IMR-90 (cell line): ENCODE measurements around the gene ETHE1. TPM values are rescaled to one million over a fixed set of nuclear protein-coding genes. Genes with fewer than 3 reads are reported as not detected.

Source experiments
- ATAC-seq: fragments of 200-7000 bp; cut with Tn5 transposase; 2 replicates; pipeline ENCODE4 v1.9.1; 2020; ENCODE audit warnings: low read depth, mild to moderate bottlenecking, moderate library complexity
- BruUV-seq: library from RNA; stranded (reverse); fragments of 400-500 nt; replicated peaks from 2 replicates; lab custom pipeline; 2021; lab: Mats Ljungman, UMichigan
- CTCF ChIA-PET: fragments of 300-600 bp; formaldehyde crosslinking; extraction: SDS; loops from one replicate; lab custom pipeline; 2021; ENCODE audit warnings: antibody characterized with exemption; lab: Yijun Ruan, JAX
- POLR2A ChIA-PET: fragments of 300-600 bp; sonication (Branson Sonifier 250); formaldehyde crosslinking; loops from one replicate; lab custom pipeline; 2022; ENCODE audit warnings: antibody characterized with exemption; ENCODE audit not compliant: unreplicated experiment; lab: Charles Lee
- DNase-seq: peaks from one replicate; pipeline ENCODE4 v3.0.0; 2013
- H2AFZ ChIP-seq: replicated peaks from 2 replicates; pipeline ENCODE3; 2013; ENCODE audit warnings: low read length, mild to moderate bottlenecking; ENCODE audit not compliant: poor library complexity
- H2AK5ac ChIP-seq: 2 replicates; pipeline ENCODE4 v1.6.1; 2013; ENCODE audit warnings: low read depth, low read length, inconsistent platforms
- H2AK9ac ChIP-seq: replicated peaks from 2 replicates; pipeline ENCODE3; 2013; ENCODE audit warnings: mild to moderate bottlenecking, low read depth, low read length, moderate library complexity; ENCODE audit not compliant: poor library complexity
- H2BK120ac ChIP-seq: 2 replicates; pipeline ENCODE4 v1.6.1; 2013; ENCODE audit warnings: low read depth, low read length, inconsistent platforms
- H2BK15ac ChIP-seq: 3 replicates; pipeline ENCODE4 v1.6.1; 2013; ENCODE audit warnings: low read depth, low read length, inconsistent platforms
- H2BK20ac ChIP-seq: 2 replicates; pipeline ENCODE4 v1.6.1; 2013; ENCODE audit warnings: low read depth, mild to moderate bottlenecking, inconsistent platforms, low read length, moderate library complexity
- H2BK5ac ChIP-seq: 2 replicates; pipeline ENCODE4 v1.6.1; 2013; ENCODE audit warnings: mild to moderate bottlenecking, low read depth, low read length, inconsistent platforms; ENCODE audit not compliant: poor library complexity, severe bottlenecking
- H3K14ac ChIP-seq: replicated peaks from 2 replicates; pipeline ENCODE4 v1.6.1; 2013; ENCODE audit warnings: low read depth, low read length, inconsistent platforms
- H3K18ac ChIP-seq: 2 replicates; pipeline ENCODE4 v1.6.1; 2013; ENCODE audit warnings: low read depth, low read length, control low read depth
- H3K23ac ChIP-seq: 2 replicates; pipeline ENCODE4 v1.6.1; 2013; ENCODE audit warnings: low read depth, low read length, inconsistent platforms
- H3K27ac ChIP-seq: 2 replicates; pipeline ENCODE4 v1.5.1; 2013; ENCODE audit warnings: mild to moderate bottlenecking, control low read depth, low read length; ENCODE audit not compliant: insufficient read depth
- H3K27me3 ChIP-seq: 2 replicates; pipeline ENCODE4 v1.6.1; 2013; ENCODE audit warnings: low read length; ENCODE audit not compliant: control insufficient read depth, insufficient read depth
- H3K36me3 ChIP-seq: 2 replicates; pipeline ENCODE4 v1.6.1; 2013; ENCODE audit warnings: low read length, mixed read lengths; ENCODE audit not compliant: control insufficient read depth, insufficient read depth
- H3K4ac ChIP-seq: 2 replicates; pipeline ENCODE4 v1.6.1; 2013; ENCODE audit warnings: low read depth, low read length, inconsistent platforms
- H3K4me1 ChIP-seq: 2 replicates; pipeline ENCODE4 v1.6.1; 2013; ENCODE audit warnings: low read length, mixed read lengths; ENCODE audit not compliant: control insufficient read depth, insufficient read depth
- H3K4me2 ChIP-seq: 2 replicates; pipeline ENCODE4 v1.6.1; 2013; ENCODE audit warnings: low read depth, mild to moderate bottlenecking, control low read depth, low read length, moderate library complexity
- H3K4me3 ChIP-seq: 2 replicates; pipeline ENCODE4 v1.5.1; 2013; ENCODE audit warnings: low read depth, mild to moderate bottlenecking, control low read depth, low read length, moderate library complexity; ENCODE audit not compliant: insufficient read depth
- H3K56ac ChIP-seq: 2 replicates; pipeline ENCODE4 v1.6.1; 2013; ENCODE audit warnings: low read length, inconsistent platforms; ENCODE audit not compliant: insufficient read depth; ENCODE audit errors: extremely low read depth
- H3K79me1 ChIP-seq, 2 experiments: 2 replicates each; pipeline ENCODE4 v1.6.1; 2013; ENCODE audit warnings: low read length in 2 of 2, inconsistent platforms in 1 of 2, low read depth in 1 of 2
- H3K9ac ChIP-seq: 2 replicates; pipeline ENCODE4 v1.6.1; 2013; ENCODE audit warnings: low read depth, low read length, control low read depth
- H3K9me1 ChIP-seq: 2 replicates; pipeline ENCODE4 v1.6.1; 2013; ENCODE audit warnings: low read length, inconsistent platforms; ENCODE audit not compliant: insufficient read depth
- H3K9me3 ChIP-seq: 2 replicates; pipeline ENCODE4 v1.6.1; 2013; ENCODE audit warnings: low read length; ENCODE audit not compliant: control insufficient read depth, insufficient read depth
- H4K20me1 ChIP-seq: 2 replicates; pipeline ENCODE4 v1.6.1; 2013; ENCODE audit warnings: low read length, inconsistent platforms; ENCODE audit not compliant: insufficient read depth
- H4K5ac ChIP-seq: 2 replicates; pipeline ENCODE4 v1.6.1; 2013; ENCODE audit warnings: mild to moderate bottlenecking, low read depth, low read length, control low read depth
- H4K8ac ChIP-seq, 2 experiments: 2 replicates each; pipeline ENCODE4 v1.6.1; 2013; ENCODE audit warnings: low read depth in 2 of 2, low read length in 2 of 2, control low read depth in 1 of 2, inconsistent platforms in 1 of 2
- H4K91ac ChIP-seq: 2 replicates; pipeline ENCODE4 v1.6.1; 2013; ENCODE audit warnings: low read depth, low read length, inconsistent platforms; ENCODE audit not compliant: insufficient read depth
- CHD1 ChIP-seq: IDR thresholded peaks from 2 replicates; pipeline ENCODE4 v1.6.1; 2012; ENCODE audit warnings: low read depth, low read length, improper control_type of control experiment
- WGBS, 2 experiments: methylation state at CpG; one replicate each; pipeline versions ENCODE4 v1.1.5 to v1.1.7; 2013; ENCODE audit warnings: missing lambda C conversion rate in 2 of 2; ENCODE audit not compliant: insufficient read length in 1 of 2; ENCODE audit errors: extremely low coverage in 2 of 2; 5-methylcytosine and 5-hydroxymethylcytosine counted together
- dilution Hi-C: fragments of 300-500 bp; cut with HindIII; formaldehyde crosslinking; loops from one replicate; pipeline ENCODE4 v1.14.3; 2018; ENCODE audit warnings: low sequenced_read_pairs; ENCODE audit not compliant: unreplicated experiment
- in situ Hi-C: fragments of 300-500 bp; cut with MboI; formaldehyde crosslinking; loops from 3 replicates; pipeline ENCODE4 v1.14.3; 2019; ENCODE audit warnings: low sequenced_read_pairs, inconsistent platforms, mixed read lengths
- intact Hi-C: fragments of 100-400 bp; cut with micrococcal nuclease; formaldehyde crosslinking; loops from 2 replicates; pipeline ENCODE4 v1.10.0; 2022
- polyA plus RNA-seq, 3 experiments: library from polyadenylated mRNA; depleted of rRNA; stranded (reverse); fragments of >200 nt; gene quantifications; 2 replicates each; pipeline ENCODE4 v1.2.3, GENCODE V29; 2012; ENCODE audit warnings: low replicate concordance in 1 of 3
- total RNA-seq: library from RNA; depleted of rRNA; stranded (reverse); fragments of >200 nt; gene quantifications from 2 replicates; pipeline ENCODE4 v1.2.3, GENCODE V29; 2012

Gene ETHE1
- total and polyA plus RNA-seq, 2 of the 4 experiments (the other 2 are of a cell fraction): 161 to 233 TPM

- H2BK120ac ChIP-seq: no peak overlapping the region
- H3K9me1 ChIP-seq: peaks cover 29% of the 10 kb centered on the region
- intact Hi-C loops: no loop called here
- H4K20me1 ChIP-seq: peaks cover 6% of the 10 kb centered on the region; the same call in 1 of the 2 replicates
- H2BK20ac ChIP-seq: 0 out of 2 replicates have a peak overlapping the region, but pooled peaks have one; percentile 25
- H3K9me3 ChIP-seq: no peaks in the 10 kb centered on the region
- H3K27me3 ChIP-seq: no peaks in the 10 kb centered on the region
- H3K27ac ChIP-seq: no peak overlapping the region
- H2BK5ac ChIP-seq: no peak overlapping the region
- in situ Hi-C loops: no loop called here
- H3K4me3 ChIP-seq: no peak overlapping the region
- peaks cover 24 to 62% of the 10 kb centered on the region in 2 experiments for H3K79me1 ChIP-seq
- no peak overlapping the region for H4K8ac ChIP-seq
- no peak overlapping the region for H4K5ac ChIP-seq
- H3K9ac ChIP-seq: no peak overlapping the region
- peaks cover 9% of the 10 kb centered on the region for H3K36me3 ChIP-seq
- no peak overlapping the region for H2AK9ac ChIP-seq
- H4K91ac ChIP-seq: no peak overlapping the region
- ATAC-seq (no peak), DNase-seq (no peak)
- TF ChIP-seq CHD1: no peak
- peaks cover 3% of the 10 kb centered on the region; the same call in 1 of the 2 replicates for H3K4me1 ChIP-seq
- BruUV-seq: no TSS peak
- POLR2A ChIA-PET: no interaction called here
- CTCF ChIA-PET: no interaction called here
- H2AK5ac ChIP-seq: no peak overlapping the region
- no peak overlapping the region for H2BK15ac ChIP-seq
- dilution Hi-C loops: no loop called here
- H3K56ac ChIP-seq: no peak overlapping the region
- no peak overlapping the region for H3K4me2 ChIP-seq
- H2AFZ ChIP-seq: no peak overlapping the region
- H3K4ac ChIP-seq: no peak overlapping the region
- no peak overlapping the region for H3K23ac ChIP-seq
- H3K18ac ChIP-seq: no peak overlapping the region
- H3K14ac ChIP-seq: no peak overlapping the region
- whole genome bisulfite sequencing, 2 experiments: 81% methylated on average over 8 of the region's 9 CpGs; no CpG with 5 or more reads in 1 of the 2 experiments
These were observed 37.8 kb upstream of the ETHE1 start for GRCh38 chr19:43564800-43565199.
